WTC11 (cell line): Measurements from ENCODE around the gene BTBD2. TPM values are rescaled to one million over a fixed set of nuclear protein-coding genes. Genes with fewer than 3 reads are reported as not detected.

ENCODE experiments used
- AFF4 ChIP-seq: sonication (generic); formaldehyde crosslinking; IDR thresholded peaks from 2 replicates; pipeline ENCODE4 v1.8.1; 2023; ENCODE audit warnings: mild to moderate bottlenecking, missing genetic modification reagents, borderline replicate concordance
- ATF1 ChIP-seq: sonication (generic); formaldehyde crosslinking; IDR thresholded peaks from 2 replicates; pipeline ENCODE4 v1.8.1; 2023; ENCODE audit warnings: mild to moderate bottlenecking, moderate library complexity, missing genetic modification reagents
- ATF3 ChIP-seq: sonication (generic); formaldehyde crosslinking; conservative IDR thresholded peaks from 2 replicates; pipeline ENCODE4 v1.8.1; 2022; ENCODE audit warnings: mild to moderate bottlenecking, missing genetic modification reagents
- CDX4 ChIP-seq: fragments of 250-450 bp; sonication (Bioruptor Pico); IDR thresholded peaks from 2 replicates; pipeline ENCODE4 v1.9.0; 2021; ENCODE audit warnings: moderate library complexity, mild to moderate bottlenecking, inconsistent platforms, borderline replicate concordance
- CREB1 ChIP-seq: sonication (generic); formaldehyde crosslinking; IDR thresholded peaks from 2 replicates; pipeline ENCODE4 v1.8.0; 2023; ENCODE audit warnings: mild to moderate bottlenecking, missing genetic modification reagents
- CREM ChIP-seq: sonication (generic); formaldehyde crosslinking; IDR thresholded peaks from 2 replicates; pipeline ENCODE4 v1.8.1; 2022; ENCODE audit warnings: mild to moderate bottlenecking, missing genetic modification reagents, moderate library complexity
- CTCF ChIP-seq: fragments of 200-600 bp; IDR thresholded peaks from 2 replicates; pipeline ENCODE4 v1.8.0; 2022; ENCODE audit warnings: antibody characterized with exemption
- E2F1 ChIP-seq: sonication (generic); formaldehyde crosslinking; IDR thresholded peaks from 2 replicates; pipeline ENCODE4 v1.8.0; 2022; ENCODE audit warnings: mild to moderate bottlenecking, missing genetic modification reagents
- E2F4 ChIP-seq: sonication (generic); formaldehyde crosslinking; IDR thresholded peaks from 2 replicates; pipeline ENCODE4 v1.8.1; 2022; ENCODE audit warnings: low read depth, mild to moderate bottlenecking, moderate library complexity, missing genetic modification reagents, borderline replicate concordance
- EMX1 ChIP-seq: fragments of 250-450 bp; sonication (Bioruptor Pico); IDR thresholded peaks from 2 replicates; pipeline ENCODE4 v1.8.0; 2021; ENCODE audit warnings: mild to moderate bottlenecking
- ESRRA ChIP-seq: sonication (generic); formaldehyde crosslinking; IDR thresholded peaks from 2 replicates; pipeline ENCODE4 v1.8.1; 2022; ENCODE audit warnings: mild to moderate bottlenecking, missing genetic modification reagents, borderline replicate concordance
- FOXJ3 ChIP-seq: sonication (generic); formaldehyde crosslinking; IDR thresholded peaks from 2 replicates; pipeline ENCODE4 v1.9.0; 2021; ENCODE audit warnings: missing genetic modification reagents, mild to moderate bottlenecking, borderline replicate concordance
- FOXP4 ChIP-seq: sonication (generic); formaldehyde crosslinking; IDR thresholded peaks from 2 replicates; pipeline ENCODE4 v1.8.0; 2022; ENCODE audit warnings: mild to moderate bottlenecking, missing genetic modification reagents
- IRF2 ChIP-seq: sonication (generic); formaldehyde crosslinking; IDR thresholded peaks from 2 replicates; pipeline ENCODE4 v1.8.0; 2022; ENCODE audit warnings: low read depth, missing genetic modification reagents, borderline replicate concordance
- NR1H2 ChIP-seq: sonication (generic); formaldehyde crosslinking; IDR thresholded peaks from 2 replicates; pipeline ENCODE4 v1.9.0; 2021; ENCODE audit warnings: mild to moderate bottlenecking, moderate library complexity, missing genetic modification reagents
- OVOL2 ChIP-seq: fragments of 250-450 bp; sonication (Bioruptor Pico); IDR thresholded peaks from 2 replicates; pipeline ENCODE4 v1.9.0; 2021; ENCODE audit warnings: mild to moderate bottlenecking, borderline replicate concordance
- SMAD3 ChIP-seq: sonication (generic); formaldehyde crosslinking; IDR thresholded peaks from 2 replicates; pipeline ENCODE4 v1.8.0; 2022; ENCODE audit warnings: missing genetic modification reagents, mild to moderate bottlenecking, borderline replicate concordance
- SP1 ChIP-seq: sonication (generic); formaldehyde crosslinking; conservative IDR thresholded peaks from 2 replicates; pipeline ENCODE4 v1.8.1; 2022; ENCODE audit warnings: missing genetic modification reagents
- STAT6 ChIP-seq: sonication (generic); formaldehyde crosslinking; conservative IDR thresholded peaks from 2 replicates; pipeline ENCODE4 v1.8.1; 2023; ENCODE audit warnings: mild to moderate bottlenecking, low read depth, missing genetic modification reagents, moderate library complexity
- TEAD4 ChIP-seq: sonication (generic); formaldehyde crosslinking; IDR thresholded peaks from 2 replicates; pipeline ENCODE4 v1.8.0; 2022; ENCODE audit warnings: mild to moderate bottlenecking, missing genetic modification reagents
- ZNF138 ChIP-seq: sonication (generic); formaldehyde crosslinking; conservative IDR thresholded peaks from 2 replicates; pipeline ENCODE4 v1.8.1; 2022; ENCODE audit warnings: mild to moderate bottlenecking, moderate library complexity, missing genetic modification reagents
- ZNF219 ChIP-seq: sonication (generic); formaldehyde crosslinking; IDR thresholded peaks from 2 replicates; pipeline ENCODE4 v1.8.0; 2023; ENCODE audit warnings: missing genetic modification reagents, mild to moderate bottlenecking, borderline replicate concordance
- ZNF232 ChIP-seq: sonication (generic); formaldehyde crosslinking; IDR thresholded peaks from 2 replicates; pipeline ENCODE4 v1.8.0; 2022; ENCODE audit warnings: mild to moderate bottlenecking, missing genetic modification reagents
- ZNF396 ChIP-seq: fragments of 250-450 bp; sonication (Bioruptor Pico); IDR thresholded peaks from 2 replicates; pipeline ENCODE4 v1.8.0; 2021; ENCODE audit warnings: mild to moderate bottlenecking, moderate library complexity, borderline replicate concordance
- ZNF416 ChIP-seq: fragments of 250-450 bp; sonication (Bioruptor Pico); IDR thresholded peaks from 2 replicates; pipeline ENCODE4 v1.9.0; 2021; ENCODE audit warnings: mild to moderate bottlenecking, inconsistent platforms
- total RNA-seq: library from RNA; stranded (reverse); gene quantifications from 3 replicates; pipeline ENCODE4 v1.2.3, GENCODE V29; 2021

BTBD2 gene
- total RNA-seq, 1 experiment from 2014 or later, result 106 TPM

- TF ChIP-seq OVOL2 (CRISPR knock-in tag), result no peak
- no peak for TF ChIP-seq ATF1 (CRISPR knock-in tag)
- no peak for TF ChIP-seq TEAD4
- TF ChIP-seq ESRRA, result no peak
- peak; percentile 99 for TF ChIP-seq SP1 (CRISPR knock-in tag)
- no peak for TF ChIP-seq ZNF138 (CRISPR knock-in tag)
- TF ChIP-seq NR1H2 (CRISPR knock-in tag), result no peak
- TF ChIP-seq CTCF, result peak; percentile 56
- TF ChIP-seq E2F1, result no peak
- no peak for TF ChIP-seq AFF4 (CRISPR knock-in tag)
- TF ChIP-seq ZNF396 (CRISPR knock-in tag), result no peak
- no peak for TF ChIP-seq ATF3 (CRISPR knock-in tag)
- TF ChIP-seq SMAD3, result no peak
- no peak for TF ChIP-seq IRF2 (CRISPR knock-in tag)
- TF ChIP-seq CREM, result peak; percentile 72
- no peak for TF ChIP-seq CDX4 (CRISPR knock-in tag)
- peak; percentile 97 for TF ChIP-seq ZNF416 (CRISPR knock-in tag)
- peak; percentile 82 for TF ChIP-seq FOXP4 (CRISPR knock-in tag)
- no peak for TF ChIP-seq STAT6 (CRISPR knock-in tag)
- peak; percentile 88; the same call in 1 of the 2 replicates for TF ChIP-seq EMX1 (CRISPR knock-in tag)
- TF ChIP-seq ZNF219 (CRISPR knock-in tag), result no peak
- no peak for TF ChIP-seq CREB1
- TF ChIP-seq FOXJ3, result no peak
- TF ChIP-seq E2F4, result no peak
- no peak for TF ChIP-seq ZNF232 (CRISPR knock-in tag)
Measured at GRCh38 chr19:2050991-2051772, 35.7 kb upstream of the BTBD2 start, which contains the start of gene MKNK2 (continued).
